H9 (cell line): Measurements from ENCODE around the gene LRRC53. TPM values are rescaled to one million over a fixed set of nuclear protein-coding genes. Genes with fewer than 3 reads are reported as not detected.

Experiments
- DNase-seq: peaks from one replicate; pipeline ENCODE4 v3.0.0-alpha.2; 2017
- H2AFZ ChIP-seq: one replicate; pipeline ENCODE4 v1.6.1; 2013; ENCODE audit warnings: mild to moderate bottlenecking, low read length, control low read depth, moderate library complexity
- H2AK5ac ChIP-seq: 2 replicates; pipeline ENCODE4 v1.6.1; 2013; ENCODE audit warnings: low read length, control low read depth, mixed read lengths; ENCODE audit not compliant: insufficient read length
- H2BK120ac ChIP-seq: one replicate; pipeline ENCODE4 v1.6.1; 2013; ENCODE audit warnings: low read depth, mild to moderate bottlenecking, low read length, control low read depth, inconsistent platforms; ENCODE audit not compliant: poor library complexity, severe bottlenecking
- H2BK12ac ChIP-seq: 2 replicates; pipeline ENCODE4 v1.6.1; 2013; ENCODE audit warnings: low read length, control low read depth, mixed read lengths, low read depth; ENCODE audit not compliant: insufficient read length
- H2BK15ac ChIP-seq: 2 replicates; pipeline ENCODE4 v1.6.1; 2013; ENCODE audit warnings: low read depth, low read length, control low read depth
- H2BK20ac ChIP-seq: one replicate; pipeline ENCODE4 v1.6.1; 2013; ENCODE audit warnings: low read depth, mild to moderate bottlenecking, low read length, control low read depth, inconsistent platforms; ENCODE audit not compliant: poor library complexity, severe bottlenecking
- H2BK5ac ChIP-seq: 2 replicates; pipeline ENCODE4 v1.6.1; 2013; ENCODE audit warnings: low read length, control low read depth, mixed read lengths; ENCODE audit not compliant: insufficient read length
- H3K14ac ChIP-seq: 2 replicates; pipeline ENCODE4 v1.6.1; 2013; ENCODE audit warnings: low read length, control low read depth; ENCODE audit not compliant: insufficient read depth
- H3K18ac ChIP-seq: 2 replicates; pipeline ENCODE4 v1.6.1; 2013; ENCODE audit warnings: low read depth, mild to moderate bottlenecking, mixed read lengths, low read length, control low read depth; ENCODE audit not compliant: insufficient read length
- H3K23ac ChIP-seq: 2 replicates; pipeline ENCODE4 v1.6.1; 2013; ENCODE audit warnings: low read length, control low read depth, mixed read lengths, low read depth; ENCODE audit not compliant: insufficient read length
- H3K23me2 ChIP-seq: 2 replicates; pipeline ENCODE4 v1.6.1; 2013; ENCODE audit warnings: low read depth, mild to moderate bottlenecking, mixed read lengths, low read length, control low read depth; ENCODE audit not compliant: insufficient read length, poor library complexity, severe bottlenecking
- H3K27ac ChIP-seq: 2 replicates; pipeline ENCODE4 v1.5.1; 2013; ENCODE audit warnings: low read length, control low read depth, mixed read lengths, low read depth; ENCODE audit not compliant: insufficient read length
- H3K27me3 ChIP-seq: 2 replicates; pipeline ENCODE4 v1.6.1; 2013; ENCODE audit warnings: low read length, control low read depth, inconsistent platforms; ENCODE audit not compliant: insufficient read depth
- H3K4ac ChIP-seq: 2 replicates; pipeline ENCODE4 v1.6.1; 2013; ENCODE audit warnings: low read depth, mild to moderate bottlenecking, control low read depth, inconsistent platforms, low read length, moderate library complexity
- H3K4me1 ChIP-seq: 2 replicates; pipeline ENCODE4 v1.6.1; 2013; ENCODE audit warnings: low read length, control low read depth, inconsistent platforms; ENCODE audit not compliant: insufficient read depth
- H3K4me2 ChIP-seq: 2 replicates; pipeline ENCODE4 v1.6.1; 2013; ENCODE audit warnings: low read length, control low read depth, mixed read lengths; ENCODE audit not compliant: insufficient read length, insufficient read depth
- H3K56ac ChIP-seq: 2 replicates; pipeline ENCODE4 v1.6.1; 2013; ENCODE audit warnings: low read depth, mild to moderate bottlenecking, mixed read lengths, low read length, control low read depth; ENCODE audit not compliant: insufficient read length
- H3K79me1 ChIP-seq: 2 replicates; pipeline ENCODE4 v1.6.1; 2013; ENCODE audit warnings: low read depth, mild to moderate bottlenecking, moderate library complexity, low read length, control low read depth, inconsistent platforms; ENCODE audit not compliant: insufficient read depth, poor library complexity, severe bottlenecking
- H3K79me2 ChIP-seq: 2 replicates; pipeline ENCODE4 v1.6.1; 2013; ENCODE audit warnings: low read length, control low read depth, inconsistent platforms; ENCODE audit not compliant: insufficient read depth
- H3K9ac ChIP-seq: 2 replicates; pipeline ENCODE4 v1.6.1; 2013; ENCODE audit warnings: low read length, control low read depth, mixed read lengths; ENCODE audit not compliant: insufficient read length; ENCODE audit errors: extremely low read depth
- H3K9me3 ChIP-seq: one replicate; pipeline ENCODE4 v1.6.1; 2013; ENCODE audit warnings: low read depth, low read length, inconsistent platforms; ENCODE audit not compliant: control insufficient read depth
- H3T11ph ChIP-seq: one replicate; pipeline ENCODE4 v1.6.1; 2013; ENCODE audit warnings: mild to moderate bottlenecking, low read length, control low read depth, inconsistent platforms
- H4K20me1 ChIP-seq: one replicate; pipeline ENCODE4 v1.6.1; 2013; ENCODE audit not compliant: control insufficient read depth, insufficient read length, insufficient read depth
- H4K5ac ChIP-seq: 2 replicates; pipeline ENCODE4 v1.6.1; 2013; ENCODE audit warnings: low read depth, mild to moderate bottlenecking, mixed read lengths, low read length, control low read depth; ENCODE audit not compliant: insufficient read length
- H4K8ac ChIP-seq: replicated peaks from 2 replicates; pipeline ENCODE4 v1.6.1; 2013; ENCODE audit warnings: low read length, control low read depth, mixed read lengths, low read depth; ENCODE audit not compliant: insufficient read length
- H4K91ac ChIP-seq: 2 replicates; pipeline ENCODE4 v1.6.1; 2013; ENCODE audit warnings: low read depth, mild to moderate bottlenecking, moderate library complexity, mixed read lengths, low read length, control low read depth; ENCODE audit not compliant: insufficient read length
- H3K27ac Mint-ChIP-seq, 3 experiments: 2 replicates in 2 of 3; 3 replicates in 1 of 3; pipeline ENCODE4 v1.8.0; 2020 to 2021; ENCODE audit warnings: mixed read lengths in 3 of 3, mild to moderate bottlenecking in 1 of 3, moderate library complexity in 1 of 3
- H3K27me3 Mint-ChIP-seq: 2 replicates; pipeline ENCODE4 v1.8.0; 2021; ENCODE audit warnings: low read depth, mild to moderate bottlenecking, moderate library complexity, mixed read lengths
- H3K36me3 Mint-ChIP-seq, 3 experiments: 2 replicates in 2 of 3; 3 replicates in 1 of 3; pipeline ENCODE4 v1.8.0; 2020 to 2021; ENCODE audit warnings: low read depth in 3 of 3, mixed read lengths in 3 of 3; ENCODE audit not compliant: insufficient read depth in 1 of 3
- H3K4me1 Mint-ChIP-seq, 2 experiments: 2 replicates each; pipeline ENCODE4 v1.8.0; 2020; ENCODE audit warnings: mixed read lengths in 2 of 2
- H3K4me3 Mint-ChIP-seq, 2 experiments: 2 replicates in 1 of 2; 3 replicates in 1 of 2; pipeline ENCODE4 v1.8.0; 2020 to 2021; ENCODE audit warnings: mild to moderate bottlenecking in 2 of 2, mixed read lengths in 2 of 2, moderate library complexity in 1 of 2
- H3K9me3 Mint-ChIP-seq, 2 experiments: 2 replicates in 1 of 2; 3 replicates in 1 of 2; pipeline ENCODE4 v1.8.0; 2020; ENCODE audit warnings: mild to moderate bottlenecking in 2 of 2, mixed read lengths in 2 of 2, moderate library complexity in 1 of 2
- CTCF ChIP-seq: fragments of 200-600 bp; sonication (generic); conservative IDR thresholded peaks from 3 replicates; pipeline ENCODE4 v1.8.0; 2021; ENCODE audit warnings: antibody characterized with exemption, mild to moderate bottlenecking
- WGBS: extraction: QIAGEN DNeasy Blood & Tissue Kit; methylation state at CpG from one replicate; pipeline ENCODE4 v1.1.7; 2013; ENCODE audit warnings: missing lambda C conversion rate, low lambda C conversion rate, mixed read lengths; ENCODE audit not compliant: insufficient read length; ENCODE audit errors: extremely low coverage; 5-methylcytosine and 5-hydroxymethylcytosine counted together
- total RNA-seq: library from RNA; stranded (reverse); gene quantifications from 2 replicates; pipeline ENCODE4 v1.2.1, GENCODE V29; 2021

The LRRC53 gene
- total RNA-seq, 1 experiment from 2014 or later = not detected

GRCh38 chr1:74471470-74471869 is 40.9 kb downstream of the LRRC53 start:
- no peak overlapping the region for H3K4me3 Mint-ChIP-seq
- no peak overlapping the region for H3T11ph ChIP-seq
- H3K27ac ChIP-seq = no peak overlapping the region
- no peak overlapping the region for H3K23ac ChIP-seq
- H3K79me1 ChIP-seq = no peaks in the 10 kb centered on the region
- H2BK15ac ChIP-seq = no peak overlapping the region
- WGBS = no CpG with 5 or more reads among the region's 3 CpGs
- H3K4me2 ChIP-seq = no peak overlapping the region
- H3K9me3 Mint-ChIP-seq = no peaks in the 10 kb centered on the region
- TF ChIP-seq CTCF = no peak
- H3K27ac Mint-ChIP-seq = no peak overlapping the region
- peaks cover 8% of the 10 kb centered on the region; the same call in 1 of the 2 replicates for H3K4me1 ChIP-seq
- no peak overlapping the region for H3K56ac ChIP-seq
- H2BK12ac ChIP-seq = no peak overlapping the region
- no peaks in the 10 kb centered on the region for H3K79me2 ChIP-seq
- H3K18ac ChIP-seq = no peak overlapping the region
- H4K91ac ChIP-seq = no peak overlapping the region
- no peak overlapping the region for H4K8ac ChIP-seq
- no peak overlapping the region for H3K9ac ChIP-seq
- H4K20me1 ChIP-seq = no peaks in the 10 kb centered on the region
- H2AK5ac ChIP-seq = no peak overlapping the region
- H2AFZ ChIP-seq = no peak overlapping the region
- no peak overlapping the region for H3K4ac ChIP-seq
- H3K4me1 Mint-ChIP-seq = peaks cover 15 to 16% of the 10 kb centered on the region in 2 experiments
- no peak for DNase-seq
- H3K9me3 ChIP-seq = no peaks in the 10 kb centered on the region
- no peak overlapping the region for H2BK120ac ChIP-seq
- no peaks in the 10 kb centered on the region for H3K27me3 Mint-ChIP-seq
- H3K14ac ChIP-seq = no peak overlapping the region
- H2BK20ac ChIP-seq = no peak overlapping the region
- H2BK5ac ChIP-seq = no peak overlapping the region
- no peaks in the 10 kb centered on the region for H3K23me2 ChIP-seq
- H3K36me3 Mint-ChIP-seq = no peaks in the 10 kb centered on the region; a peak in 1 of 7 replicates
- no peaks in the 10 kb centered on the region for H3K27me3 ChIP-seq
- no peak overlapping the region for H4K5ac ChIP-seq
